ENCODE measurements around the gene CYBA. TPM values are rescaled to one million over a fixed set of nuclear protein-coding genes. Genes with fewer than 3 reads are reported as not detected.

Gene CYBA
- total and polyA plus RNA-seq, 8 donors = 38.0 to 135 (median 68.5) TPM

GRCh38 chr16:88606148-88606757, 44.6 kb downstream of the CYBA start:
- H3K27ac ChIP-seq = no peak overlapping the region
- FAIRE-seq (no peak), ATAC-seq (no peak), DNase-seq (no peak)
- H3K27me3 ChIP-seq = no peaks in the 10 kb centered on the region
- TF ChIP-seq CTCF (IDR thresholded peaks at IDR 0.05) = no peak
- no peaks in the 10 kb centered on the region for H3K9me3 ChIP-seq
- no peaks in the 10 kb centered on the region for H3K4me1 ChIP-seq
- whole genome bisulfite sequencing, 2 donors = 88 to 91% methylated on average over 17 of the region's 17 CpGs
- peaks cover 0 to 44% (median 0%) of the 10 kb centered on the region in 3 donors for H3K36me3 ChIP-seq
- intact Hi-C loops (cut with DNase I) = no loop called here
- H3K4me3 ChIP-seq = no peak overlapping the region

DNA sequence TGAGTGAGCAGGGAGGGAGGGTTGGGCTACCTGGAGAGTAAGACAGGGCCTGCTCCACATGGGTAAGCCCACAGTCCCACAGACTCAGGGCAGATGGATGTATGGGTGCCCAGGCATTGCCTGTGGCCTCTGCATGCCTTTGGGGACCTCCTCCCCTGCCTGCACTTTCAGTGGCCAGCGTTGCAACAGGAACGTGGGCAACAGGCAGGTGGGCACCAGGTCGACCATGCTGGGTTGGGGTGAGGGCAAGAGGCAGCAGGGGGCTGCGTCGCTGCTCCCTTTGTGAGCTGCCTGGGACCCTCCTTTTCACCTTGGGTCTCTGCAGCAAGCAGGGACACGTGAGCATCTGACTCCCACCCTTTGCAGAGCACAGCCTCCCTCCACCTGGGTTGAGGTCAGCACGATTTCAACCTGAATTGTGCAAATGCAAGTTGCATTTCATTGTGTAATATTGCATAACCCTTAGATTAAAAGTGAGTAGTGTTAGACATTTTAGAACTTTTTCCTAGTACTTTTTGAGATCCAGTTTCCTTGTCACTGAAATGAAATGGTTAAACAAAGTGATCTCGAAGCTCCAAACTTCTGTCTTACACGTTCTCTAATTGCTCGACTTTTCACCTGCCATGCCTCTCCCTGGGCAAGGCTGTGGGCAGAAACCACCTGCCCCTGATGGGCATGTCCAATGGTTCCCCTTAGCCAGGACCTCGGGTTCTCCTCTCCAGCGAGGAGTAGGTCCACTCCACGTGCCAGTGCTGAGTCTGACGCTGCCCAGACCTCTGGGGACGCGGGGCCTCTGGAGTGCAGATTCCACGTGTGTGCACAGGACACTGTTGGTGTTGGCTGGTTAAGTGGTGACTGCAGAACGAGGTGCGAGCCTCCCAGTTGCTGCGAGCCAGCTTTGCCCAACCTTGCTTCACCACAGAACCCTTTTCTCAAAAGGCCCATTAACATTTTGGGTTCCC, 45.4 kb downstream of the CYBA start:
- WGBS, 2 donors = 82% methylated on average over 20 of the region's 20 CpGs
- no peak for TF ChIP-seq CTCF (IDR thresholded peaks at IDR 0.05)
- DNase-seq = no peak
- no peak for ATAC-seq
- intact Hi-C loops (cut with DNase I) = no loop called here
- H3K27ac ChIP-seq = no peak overlapping the region
- no peaks in the 10 kb centered on the region for H3K9me3 ChIP-seq
- H3K27me3 ChIP-seq = no peaks in the 10 kb centered on the region
- H3K4me1 ChIP-seq = no peaks in the 10 kb centered on the region
- H3K36me3 ChIP-seq = peaks cover 0 to 48% (median 4%) of the 10 kb centered on the region in 3 donors
- no peak overlapping the region for H3K4me3 ChIP-seq
- FAIRE-seq = no peak

DNA sequence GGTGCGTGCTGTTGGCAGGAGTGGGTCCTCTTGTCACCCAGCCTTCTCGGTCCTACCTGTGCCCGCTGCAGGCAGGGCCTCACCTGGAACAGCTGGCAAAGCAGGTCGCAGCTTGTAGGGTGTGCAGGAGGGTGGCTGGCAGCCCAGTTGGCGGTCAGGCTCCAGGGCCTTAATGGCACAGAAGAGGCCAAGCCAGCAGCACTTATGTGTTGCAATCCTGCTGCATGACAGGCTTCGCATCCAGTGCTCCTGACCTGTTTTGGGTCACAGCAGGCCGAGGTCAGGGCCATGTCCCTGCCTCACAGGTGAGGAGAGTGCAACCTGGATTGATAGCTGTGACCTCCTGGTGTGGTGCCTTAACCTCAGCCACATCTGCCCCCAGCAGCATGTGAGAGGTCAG, 48.8 kb downstream of the CYBA start:
- Histone ChIP-seq H3K36me3 (peaks cover 4 to 54% (median 12%) of the 10 kb centered on the region in 3 donors), H3K4me3 (no peak overlapping the region), H3K9me3 (no peaks in the 10 kb centered on the region), H3K27me3 (no peaks in the 10 kb centered on the region), H3K4me1 (no peaks in the 10 kb centered on the region), H3K27ac (no peak overlapping the region)
- intact Hi-C loops (cut with DNase I) = no loop called here
- WGBS, 2 donors = 89 to 93% methylated on average over 7 of the region's 7 CpGs
- ATAC-seq (no peak), FAIRE-seq (no peak), DNase-seq (no peak)
- no peak for TF ChIP-seq CTCF (IDR thresholded peaks at IDR 0.05)

DNA sequence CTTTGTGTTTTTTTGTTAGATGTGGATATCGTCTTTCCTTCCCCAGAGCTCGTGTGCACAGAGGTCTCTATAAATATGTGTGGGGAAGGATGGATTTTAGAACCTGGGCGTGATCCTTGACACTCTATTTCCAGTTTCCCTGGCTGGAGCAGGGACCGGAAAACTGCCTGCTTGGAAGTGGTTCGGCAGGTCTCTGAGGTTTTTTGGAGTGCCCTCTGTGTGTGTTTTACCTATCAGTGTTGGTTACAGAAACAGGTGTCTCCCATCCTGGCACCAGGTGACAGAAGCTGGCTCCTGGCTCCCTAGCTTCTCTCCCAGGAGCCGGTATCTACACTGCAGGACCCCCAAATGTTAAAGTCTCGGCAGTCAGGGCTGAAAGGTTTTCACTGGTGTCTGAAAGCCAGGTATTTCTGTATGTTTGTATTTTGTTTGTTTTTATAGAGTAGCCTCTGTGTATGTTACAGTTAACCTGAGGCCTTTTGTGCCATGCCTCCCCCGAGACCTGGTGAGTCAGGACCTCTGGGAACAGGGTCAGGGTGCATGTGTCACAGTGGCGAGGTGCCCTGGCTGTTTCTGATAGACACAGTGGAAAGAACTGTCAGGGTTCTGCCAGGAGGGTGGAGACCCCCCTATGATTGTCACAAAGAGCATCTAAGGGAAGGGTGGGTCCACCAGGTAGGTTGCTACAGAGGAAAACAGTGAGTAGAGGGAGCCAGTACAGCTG, 49.4 kb downstream of the CYBA start:
- no peaks in the 10 kb centered on the region for H3K9me3 ChIP-seq
- TF ChIP-seq CTCF (IDR thresholded peaks at IDR 0.05) = no peak
- WGBS, 2 donors = 93 to 96% methylated on average over 9 of the region's 9 CpGs
- no peak overlapping the region for H3K4me3 ChIP-seq
- no peaks in the 10 kb centered on the region for H3K27me3 ChIP-seq
- no peak overlapping the region for H3K27ac ChIP-seq
- peaks cover 4 to 47% (median 12%) of the 10 kb centered on the region in 3 donors for H3K36me3 ChIP-seq
- H3K4me1 ChIP-seq = no peaks in the 10 kb centered on the region
- intact Hi-C loops (cut with DNase I) = no loop called here
- no peak for DNase-seq
- no peak for FAIRE-seq
- ATAC-seq = no peak

Data from pancreas (tissue), 10 donors.